ENCODE measurements around the gene HECW1. TPM values are rescaled to one million over a fixed set of nuclear protein-coding genes. Genes with fewer than 3 reads are reported as not detected.

The HECW1 gene
- total and polyA plus RNA-seq, 2 donors (not counting 1 experiment from before 2014, with no cell fraction given), result not detected

DNA sequence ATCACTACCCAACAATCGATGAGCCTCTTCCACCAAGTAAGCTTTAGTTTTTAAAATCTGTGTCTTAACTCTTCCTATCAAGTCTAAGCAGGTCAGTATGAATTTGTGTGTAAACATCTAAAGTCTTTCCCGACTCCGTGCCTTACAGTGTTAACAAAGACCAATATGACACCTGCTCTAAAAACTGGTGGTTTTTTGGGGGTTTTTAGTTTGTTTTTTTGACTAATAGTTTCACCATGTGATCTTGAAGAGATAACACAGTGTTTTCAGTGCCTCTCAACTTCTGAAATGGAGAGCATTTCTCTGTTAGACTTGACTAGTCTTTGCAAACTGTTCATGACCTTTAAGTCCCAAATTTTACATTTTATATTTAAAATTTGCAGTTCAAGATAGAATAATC is 338.4 kb downstream of the HECW1 start:
- no peaks in the 10 kb centered on the region for H3K4me1 ChIP-seq (ENCODE audit: control insufficient read depth in 2 of 2, insufficient read depth in 2 of 2, low read length in 2 of 2)
- H3K79me2 ChIP-seq (ENCODE audit: control insufficient read depth, insufficient read depth, low read length), result no peaks in the 10 kb centered on the region
- Mint-ChIP-seq H3K27me3 (peaks cover 5% of the 10 kb centered on the region), H3K4me3 (no peak overlapping the region), H3K4me1 (peaks cover 5% of the 10 kb centered on the region), H3K9me3 (ENCODE audit: insufficient read depth) (no peaks in the 10 kb centered on the region), H3K27ac (no peak overlapping the region)
- no peaks in the 10 kb centered on the region for H3K27me3 ChIP-seq (replicated peaks in 1 of 4; ENCODE audit: control extremely low read depth in 1 of 4, control insufficient read depth in 3 of 4, insufficient read depth in 4 of 4, low read length in 3 of 4)
- no peak overlapping the region for H3K4me3 ChIP-seq (ENCODE audit: control extremely low read depth in 1 of 5, extremely low read depth in 1 of 5, insufficient read depth in 1 of 5, low read depth in 2 of 5, low read length in 4 of 5)
- intact Hi-C loops (cut with micrococcal nuclease), result loop anchor here (10.0 kb wide), 1 partner anchor 274 kb away; the partner anchor contains the start of gene COA1
- WGBS (ENCODE audit: insufficient coverage), result no CpG with 5 or more reads among the region's 3 CpGs
- H3K36me3 ChIP-seq (replicated peaks in 1 of 2; ENCODE audit: control extremely low read depth in 1 of 2, control insufficient read depth in 1 of 2, extremely low read depth in 1 of 2, insufficient read depth in 2 of 2, low read length in 1 of 2), result no peaks in the 10 kb centered on the region
- no peak for TF ChIP-seq CTCF (IDR thresholded peaks at IDR 0.05)
- TF ChIP-seq EZH2 (IDR thresholded peaks at IDR 0.05; ENCODE audit: borderline replicate concordance, insufficient read depth, low read depth, low read length, poor library complexity, severe bottlenecking), result no peak
- CTCF ChIA-PET, result interaction anchor here (1.4 kb wide), 1 partner anchor 10 kb away, joined by 4 read pairs; no protein-coding TSS in a partner anchor
- H3K27ac ChIP-seq (ENCODE audit: low read length in 2 of 2), result no peak overlapping the region
- no peaks in the 10 kb centered on the region for H4K20me1 ChIP-seq (ENCODE audit: control insufficient read depth, insufficient read depth, low read length, poor library complexity, severe bottlenecking)
- DNase-seq (no peak), ATAC-seq (ENCODE audit: low read depth) (no peak)
- no peak overlapping the region for H3K9ac ChIP-seq (ENCODE audit: low read length)
- no peak overlapping the region for H3K4me2 ChIP-seq (replicated peaks; ENCODE audit: low read depth, low read length, poor library complexity, severe bottlenecking)
- no peak overlapping the region for H2AFZ ChIP-seq (ENCODE audit: insufficient read depth, low read depth, low read length, poor library complexity, severe bottlenecking)
- POLR2A ChIA-PET, result no interaction called here
- no peaks in the 10 kb centered on the region for H3K9me3 ChIP-seq (ENCODE audit: control extremely low read depth in 1 of 3, control insufficient read depth in 2 of 3, insufficient read depth in 1 of 3, low read length in 2 of 3)

DNA sequence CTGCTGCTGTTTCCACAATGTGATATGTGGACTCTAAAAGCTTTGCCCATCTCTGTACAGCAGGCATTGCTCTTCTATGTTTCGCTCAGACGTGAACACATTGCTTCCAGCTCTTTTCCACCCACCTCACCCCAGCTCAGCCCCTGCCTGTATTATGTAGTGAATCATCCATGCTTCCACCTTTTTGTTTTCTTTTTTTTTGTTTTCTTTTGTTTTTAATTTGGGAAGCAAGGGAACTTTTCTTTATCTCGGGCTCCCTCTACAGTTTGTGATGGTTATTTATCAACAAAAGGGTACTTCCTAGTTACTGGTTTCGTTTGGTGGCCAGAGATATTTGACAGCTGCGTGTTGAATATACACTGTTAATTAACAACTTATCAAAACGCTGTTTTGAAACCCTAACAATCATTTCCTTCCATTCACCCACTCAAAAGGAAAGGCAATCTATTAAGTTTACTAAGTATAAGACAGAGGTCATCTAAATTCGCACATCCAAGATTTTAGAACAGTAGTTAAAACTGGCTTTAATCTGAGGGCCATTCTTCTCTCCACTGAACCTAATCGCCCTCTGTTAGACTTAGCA is 342.6 kb downstream of the HECW1 start:
- no peaks in the 10 kb centered on the region for H3K9me3 Mint-ChIP-seq (ENCODE audit: insufficient read depth)
- H3K4me1 ChIP-seq (ENCODE audit: control insufficient read depth in 2 of 2, insufficient read depth in 2 of 2, low read length in 2 of 2), result no peaks in the 10 kb centered on the region
- no peak for ATAC-seq (ENCODE audit: low read depth)
- no peaks in the 10 kb centered on the region for H3K36me3 ChIP-seq (replicated peaks in 1 of 2; ENCODE audit: control extremely low read depth in 1 of 2, control insufficient read depth in 1 of 2, extremely low read depth in 1 of 2, insufficient read depth in 2 of 2, low read length in 1 of 2)
- no peak for TF ChIP-seq EZH2 (IDR thresholded peaks at IDR 0.05; ENCODE audit: borderline replicate concordance, insufficient read depth, low read depth, low read length, poor library complexity, severe bottlenecking)
- TF ChIP-seq CTCF (IDR thresholded peaks at IDR 0.05), result peak; percentile 66
- H3K4me3 Mint-ChIP-seq, result no peak overlapping the region
- no peak overlapping the region for H3K27ac ChIP-seq (ENCODE audit: low read length in 2 of 2)
- H3K4me3 ChIP-seq (ENCODE audit: control extremely low read depth in 1 of 5, extremely low read depth in 1 of 5, insufficient read depth in 1 of 5, low read depth in 2 of 5, low read length in 4 of 5), result no peak overlapping the region
- intact Hi-C loops (cut with micrococcal nuclease), result loop anchor here (10.0 kb wide), 1 partner anchor 270 kb away; the partner anchor contains the start of gene COA1
- H3K79me2 ChIP-seq (ENCODE audit: control insufficient read depth, insufficient read depth, low read length), result no peaks in the 10 kb centered on the region
- WGBS (ENCODE audit: insufficient coverage), result 83% methylated on average over 1 of the region's 8 CpGs
- no peak overlapping the region for H3K27ac Mint-ChIP-seq
- H2AFZ ChIP-seq (ENCODE audit: insufficient read depth, low read depth, low read length, poor library complexity, severe bottlenecking), result peak overlapping the region; percentile 46
- no peaks in the 10 kb centered on the region for H3K27me3 ChIP-seq (replicated peaks in 1 of 4; ENCODE audit: control extremely low read depth in 1 of 4, control insufficient read depth in 3 of 4, insufficient read depth in 4 of 4, low read length in 3 of 4)
- H3K4me1 Mint-ChIP-seq, result peaks cover 5% of the 10 kb centered on the region
- H3K9ac ChIP-seq (ENCODE audit: low read length), result no peak overlapping the region
- peak; percentile 43 for DNase-seq
- H3K9me3 ChIP-seq (ENCODE audit: control extremely low read depth in 1 of 3, control insufficient read depth in 2 of 3, insufficient read depth in 1 of 3, low read length in 2 of 3), result no peaks in the 10 kb centered on the region
- peak overlapping the region; percentile 24 for H3K4me2 ChIP-seq (replicated peaks; ENCODE audit: low read depth, low read length, poor library complexity, severe bottlenecking)
- H4K20me1 ChIP-seq (ENCODE audit: control insufficient read depth, insufficient read depth, low read length, poor library complexity, severe bottlenecking), result no peaks in the 10 kb centered on the region
- peaks cover 11% of the 10 kb centered on the region for H3K27me3 Mint-ChIP-seq
- ChIA-PET POLR2A (no interaction called here), CTCF (interaction anchor here (1.3 to 2.3 kb wide), 8 partner anchors 9 to 265 kb away, joined by 3 to 13 read pairs (median 6); partner anchors contain the start of gene STK17A)

Measured in B cell (primary cell).